GM12878 (cell line): Measurements from ENCODE around the gene MMP7. TPM values are rescaled to one million over a fixed set of nuclear protein-coding genes. Genes with fewer than 3 reads are reported as not detected.

ENCODE experiments used
- ATAC-seq: fragments of 200-7000 bp; cut with Tn5 transposase; 3 replicates; pipeline ENCODE4 v1.9.1; 2020; ENCODE audit warnings: mild to moderate bottlenecking, moderate library complexity
- BruUV-seq: library from RNA; stranded (reverse); fragments of 400-500 nt; replicated peaks from 2 replicates; lab custom pipeline; 2021; lab: Mats Ljungman, UMichigan
- CTCF ChIA-PET: fragments of 300-600 bp; sonication (Branson Sonifier 250); formaldehyde crosslinking; extraction: SDS; loops from one replicate; lab custom pipeline; 2021; ENCODE audit warnings: inconsistent platforms; lab: Yijun Ruan, JAX
- POLR2A ChIA-PET: fragments of 350-600 bp; formaldehyde crosslinking; extraction: SDS; loops from one replicate; lab custom pipeline; 2021; ENCODE audit warnings: inconsistent platforms; lab: Charles Lee
- RAD21 ChIA-PET: fragments of 300-600 bp; sonication (Branson Sonifier 250); formaldehyde crosslinking; loops from one replicate; lab custom pipeline; 2023; ENCODE audit warnings: antibody characterized with exemption; ENCODE audit not compliant: unreplicated experiment; lab: Charles Lee
- SMC1A ChIA-PET: fragments of 300-600 bp; sonication (Branson Sonifier 250); formaldehyde crosslinking; loops from one replicate; lab custom pipeline; 2023; ENCODE audit not compliant: unreplicated experiment, uncharacterized antibody; lab: Charles Lee
- DNase-seq: peaks from one replicate; pipeline ENCODE4 v3.0.0-alpha.2; 2011; ENCODE audit warnings: low read depth, low spot score
- FAIRE-seq: peaks from 3 replicates; lab custom pipeline; 2011; peaks lifted over from hg19 to GRCh38; lab: Jason Lieb, UNC
- H2AFZ ChIP-seq: 2 replicates; pipeline ENCODE4 v1.6.0; 2011; ENCODE audit warnings: low read depth, low read length, control low read depth; ENCODE audit not compliant: control insufficient read depth
- H3K27ac ChIP-seq: 2 replicates; pipeline ENCODE4 v1.5.1; 2011; ENCODE audit warnings: control low read depth; ENCODE audit not compliant: control insufficient read depth, insufficient read depth
- H3K27me3 ChIP-seq, 2 experiments: replicated peaks in 1 of 2; 2 replicates each; pipeline versions ENCODE4 v1.6.0 to v1.6.1; 2011; ENCODE audit warnings: low read length in 1 of 2; ENCODE audit not compliant: control insufficient read depth in 2 of 2, insufficient read depth in 2 of 2
- H3K36me3 ChIP-seq, 2 experiments: 2 replicates each; pipeline ENCODE4 v1.5.1; 2011; ENCODE audit warnings: low read length in 1 of 2; ENCODE audit not compliant: control insufficient read depth in 2 of 2, insufficient read depth in 2 of 2
- H3K4me1 ChIP-seq: 2 replicates; pipeline ENCODE4 v1.6.1; 2011; ENCODE audit warnings: mild to moderate bottlenecking, low read length, moderate library complexity, mixed read lengths; ENCODE audit not compliant: control insufficient read depth, insufficient read depth
- H3K4me2 ChIP-seq: 2 replicates; pipeline ENCODE4 v1.6.0; 2011; ENCODE audit warnings: control low read depth; ENCODE audit not compliant: control insufficient read depth, insufficient read depth
- H3K4me3 ChIP-seq: fragments of 200-600 bp; sonication (generic); 2 replicates; pipeline ENCODE4 v1.5.1; 2016
- H3K79me2 ChIP-seq: 2 replicates; pipeline ENCODE4 v1.6.0; 2011; ENCODE audit warnings: low read length; ENCODE audit not compliant: control insufficient read depth, insufficient read depth
- H3K9ac ChIP-seq: 2 replicates; pipeline ENCODE4 v1.8.0; 2011; ENCODE audit warnings: low read length, control low read depth, mixed read lengths; ENCODE audit not compliant: control insufficient read depth, insufficient read depth
- H3K9me3 ChIP-seq: replicated peaks from 3 replicates; pipeline ENCODE4 v1.5.1; 2011; ENCODE audit warnings: mild to moderate bottlenecking, low read length; ENCODE audit not compliant: control insufficient read depth, insufficient read depth
- H4K20me1 ChIP-seq: 2 replicates; pipeline ENCODE4 v1.6.0; 2011; ENCODE audit not compliant: control insufficient read depth, insufficient read depth
- EZH2 ChIP-seq: IDR thresholded peaks from 2 replicates; pipeline ENCODE4 v1.6.1; 2012; ENCODE audit warnings: low read depth, mild to moderate bottlenecking, control low read depth, inconsistent platforms, low read length, borderline replicate concordance; ENCODE audit not compliant: control insufficient read depth
- FOXM1 ChIP-seq: IDR thresholded peaks from 2 replicates; pipeline ENCODE4 v1.6.1; 2012; ENCODE audit warnings: low read depth, mild to moderate bottlenecking, inconsistent platforms, low read length, moderate library complexity
- NR2F1 ChIP-seq: fragments of 450-650 bp; conservative IDR thresholded peaks from 2 replicates; pipeline ENCODE4 v1.6.1; 2017; ENCODE audit warnings: mild to moderate bottlenecking
- POLR2A ChIP-seq: IDR thresholded peaks from 2 replicates; pipeline ENCODE4 v1.6.1; 2011; ENCODE audit warnings: low read depth, mild to moderate bottlenecking, low read length
- SMAD1 ChIP-seq: fragments of 450-650 bp; IDR thresholded peaks from 2 replicates; pipeline ENCODE4 v1.6.1; 2018; ENCODE audit warnings: mild to moderate bottlenecking, low read depth; ENCODE audit not compliant: partially characterized antibody
- TCF12 ChIP-seq: IDR thresholded peaks from 2 replicates; pipeline ENCODE4 v1.6.1; 2011; ENCODE audit warnings: low read depth, mild to moderate bottlenecking, low read length
- WGBS: methylation state at CpG from one replicate; pipeline ENCODE4 v1.1.6; 2016; ENCODE audit warnings: low lambda C conversion rate; ENCODE audit not compliant: insufficient replicate concordance, insufficient coverage; ENCODE audit errors: missing lambda C conversion rate; 5-methylcytosine and 5-hydroxymethylcytosine counted together
- in situ Hi-C: fragments of 300-500 bp; cut with MboI; formaldehyde crosslinking; loops from 9 replicates; pipeline ENCODE4 v1.14.3; 2018; ENCODE audit warnings: mixed read lengths
- intact Hi-C: fragments of 100-400 bp; cut with micrococcal nuclease; formaldehyde crosslinking; loops from one replicate; pipeline ENCODE4 v1.14.2; 2022; ENCODE audit not compliant: unreplicated experiment
- polyA plus RNA-seq, 11 experiments: library from polyadenylated mRNA; depleted of rRNA in 4 of 11; unstranded in 6 of 11; stranded (reverse) in 5 of 11; fragments of >200 nt; fragmentation: Nextera tagmentation in 4 of 11; fragmentation: Illumina TruSeq in 1 of 11; extraction: Ambion mirVana in 4 of 11; extraction: Trizol in 1 of 11; gene quantifications; 1 replicate in 1 of 11; 2 replicates in 10 of 11; pipeline versions ENCODE4 v1.2.1 to v1.2.3, GENCODE V29; 2011 to 2016; ENCODE audit warnings: inconsistent platforms in 2 of 11, missing spikeins in 2 of 11, low read depth in 1 of 11
- total RNA-seq, 4 experiments: library from RNA; depleted of rRNA in 3 of 4; stranded (reverse); fragments of >200 nt in 3 of 4; fragmentation: Illumina TruSeq in 1 of 4; extraction: Trizol in 1 of 4; gene quantifications; 2 replicates each; pipeline versions ENCODE4 v1.2.1 to v1.2.3, GENCODE V29; 2013 to 2021
- TF ChIP-seq, protein P1 (sequence below): IDR thresholded peaks from 2 replicates; pipeline ENCODE4 v1.6.1; 2011; ENCODE audit warnings: borderline replicate concordance, low read depth, mild to moderate bottlenecking, moderate library complexity, low read length; ENCODE audit not compliant: insufficient read depth, poor library complexity, severe bottlenecking
- TF ChIP-seq, protein P2 (sequence below): fragments of 450-650 bp; IDR thresholded peaks from 2 replicates; pipeline ENCODE4 v1.6.1; 2017; ENCODE audit warnings: mild to moderate bottlenecking, moderate library complexity
- TF ChIP-seq, protein P3 (sequence below): fragments of 450-650 bp; IDR thresholded peaks from 2 replicates; pipeline ENCODE4 v1.6.1; 2016; ENCODE audit warnings: mild to moderate bottlenecking

MMP7 gene
- total and polyA plus RNA-seq, 10 of the 15 experiments (the other 5 are each of a cell fraction or from before 2014, with no cell fraction given): 0.63 to 18.0 (median 1.1) TPM

DNA sequence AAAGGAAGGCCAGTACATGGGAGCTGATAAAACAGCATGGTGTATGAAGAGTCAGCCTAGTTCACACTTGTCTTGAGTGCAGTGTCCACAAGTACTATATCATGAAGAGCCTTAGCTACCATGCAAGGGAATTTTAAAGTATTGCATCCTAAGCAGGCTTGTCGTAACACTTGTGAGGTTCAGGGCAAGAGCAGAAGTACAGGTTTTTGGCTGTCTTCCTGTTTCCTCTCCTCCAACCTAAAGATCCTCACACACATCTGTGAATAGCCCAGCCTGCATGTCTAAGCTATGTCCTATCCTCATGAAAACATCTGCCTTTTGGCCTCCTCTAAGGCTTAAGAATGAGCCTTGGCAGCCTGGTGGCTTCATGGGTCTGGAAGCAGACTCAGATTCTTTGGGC lies 43.3 kb downstream of the MMP7 start:
- ATAC-seq: no peak
- no peak for TF ChIP-seq SMAD1
- ChIA-PET SMC1A (interaction anchor here (0.6 to 4.4 kb wide), 16 partner anchors 8 to 193 kb away, joined by 3 to 17 read pairs (median 4); no protein-coding TSS in a partner anchor), CTCF (interaction anchor here (1.1 to 2.9 kb wide), 8 partner anchors 10 to 199 kb away, joined by 3 to 24 read pairs (median 6); no protein-coding TSS in a partner anchor), POLR2A (interaction anchor here (0.5 to 1.2 kb wide), 3 partner anchors 9 to 665 kb away, joined by 3 to 5 read pairs (median 3); no protein-coding TSS in a partner anchor), RAD21 (interaction anchor here (0.6 to 2.8 kb wide), 6 partner anchors 8 to 126 kb away, joined by 3 to 11 read pairs (median 6); no protein-coding TSS in a partner anchor)
- Histone ChIP-seq H3K4me2 (no peak overlapping the region), H3K36me3 (no peaks in the 10 kb centered on the region), H3K79me2 (no peaks in the 10 kb centered on the region), H3K27ac (no peak overlapping the region), H2AFZ (no peak overlapping the region), H4K20me1 (no peaks in the 10 kb centered on the region), H3K9ac (no peak overlapping the region), H3K9me3 (no peaks in the 10 kb centered on the region), H3K4me3 (no peak overlapping the region), H3K27me3 (0 out of 4 replicates have a peak, but pooled peaks cover 0 to 3% of the 10 kb centered on the region in 2 experiments), H3K4me1 (peaks cover 11% of the 10 kb centered on the region)
- intact Hi-C loops: no loop called here
- FAIRE-seq: no peak
- no peak for DNase-seq
- no TSS peak for BruUV-seq
- in situ Hi-C loops: loop anchor here (25.0 kb wide), 1 partner anchor 100 kb away; no protein-coding TSS in a partner anchor
- 93% methylated on average over 1 of the region's 1 CpG for WGBS

DNA sequence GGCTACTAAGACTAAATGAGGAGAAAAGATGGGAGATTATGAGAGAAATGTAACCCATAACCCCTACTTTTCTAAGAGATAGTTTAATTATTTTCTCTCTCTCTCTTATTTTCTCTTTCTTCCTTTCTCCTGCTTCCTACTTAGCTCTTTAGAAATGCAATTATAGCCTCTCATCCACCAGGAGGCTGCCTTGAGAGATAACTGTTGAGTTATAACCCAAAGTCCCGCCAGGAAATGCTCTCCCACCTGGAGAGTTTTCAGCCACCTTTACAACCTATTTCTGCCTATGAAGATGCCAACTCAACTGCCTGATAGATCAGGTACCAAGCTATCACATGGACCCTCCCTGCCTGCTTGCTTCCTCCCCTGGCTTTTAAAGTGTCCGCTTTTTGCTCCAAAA lies 44.0 kb downstream of the MMP7 start:
- 0 out of 4 replicates have a peak, but pooled peaks cover 0 to 3% of the 10 kb centered on the region in 2 experiments for H3K27me3 ChIP-seq
- CTCF ChIA-PET: interaction anchor here (0.8 to 2.9 kb wide), 5 partner anchors 96 to 203 kb away, joined by 5 to 24 read pairs (median 9); no protein-coding TSS in a partner anchor
- no peaks in the 10 kb centered on the region for H3K9me3 ChIP-seq
- H3K9ac ChIP-seq: no peak overlapping the region
- H3K4me2 ChIP-seq: no peak overlapping the region
- DNase-seq (no peak), ATAC-seq (no peak), FAIRE-seq (no peak)
- POLR2A ChIA-PET: interaction anchor here (1.2 kb wide), 1 partner anchor 9 kb away, joined by 5 read pairs; no protein-coding TSS in a partner anchor
- no peaks in the 10 kb centered on the region for H3K79me2 ChIP-seq
- intact Hi-C loops (no loop called here), in situ Hi-C loops (loop anchor here (25.0 kb wide), 1 partner anchor 99 kb away; no protein-coding TSS in a partner anchor)
- no peak overlapping the region for H2AFZ ChIP-seq
- WGBS: 87% methylated on average over 2 of the region's 2 CpGs
- SMC1A ChIA-PET: interaction anchor here (0.9 to 4.4 kb wide), 14 partner anchors 10 to 180 kb away, joined by 3 to 17 read pairs (median 4); no protein-coding TSS in a partner anchor
- peaks cover 9% of the 10 kb centered on the region for H3K4me1 ChIP-seq
- BruUV-seq: no TSS peak
- RAD21 ChIA-PET: interaction anchor here (0.6 to 2.8 kb wide), 3 partner anchors 11 to 126 kb away, joined by 3 to 11 read pairs (median 3); no protein-coding TSS in a partner anchor
- no peak overlapping the region for H3K27ac ChIP-seq
- no peak overlapping the region for H3K4me3 ChIP-seq
- no peaks in the 10 kb centered on the region for H4K20me1 ChIP-seq
- no peaks in the 10 kb centered on the region for H3K36me3 ChIP-seq
- TF ChIP-seq TCF12: no peak
- no peak for TF ChIP-seq FOXM1
- TF ChIP-seq, protein P1, sequence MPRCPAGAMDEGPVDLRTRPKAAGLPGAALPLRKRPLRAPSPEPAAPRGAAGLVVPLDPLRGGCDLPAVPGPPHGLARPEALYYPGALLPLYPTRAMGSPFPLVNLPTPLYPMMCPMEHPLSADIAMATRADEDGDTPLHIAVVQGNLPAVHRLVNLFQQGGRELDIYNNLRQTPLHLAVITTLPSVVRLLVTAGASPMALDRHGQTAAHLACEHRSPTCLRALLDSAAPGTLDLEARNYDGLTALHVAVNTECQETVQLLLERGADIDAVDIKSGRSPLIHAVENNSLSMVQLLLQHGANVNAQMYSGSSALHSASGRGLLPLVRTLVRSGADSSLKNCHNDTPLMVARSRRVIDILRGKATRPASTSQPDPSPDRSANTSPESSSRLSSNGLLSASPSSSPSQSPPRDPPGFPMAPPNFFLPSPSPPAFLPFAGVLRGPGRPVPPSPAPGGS: no peak
- TF ChIP-seq, protein P2, sequence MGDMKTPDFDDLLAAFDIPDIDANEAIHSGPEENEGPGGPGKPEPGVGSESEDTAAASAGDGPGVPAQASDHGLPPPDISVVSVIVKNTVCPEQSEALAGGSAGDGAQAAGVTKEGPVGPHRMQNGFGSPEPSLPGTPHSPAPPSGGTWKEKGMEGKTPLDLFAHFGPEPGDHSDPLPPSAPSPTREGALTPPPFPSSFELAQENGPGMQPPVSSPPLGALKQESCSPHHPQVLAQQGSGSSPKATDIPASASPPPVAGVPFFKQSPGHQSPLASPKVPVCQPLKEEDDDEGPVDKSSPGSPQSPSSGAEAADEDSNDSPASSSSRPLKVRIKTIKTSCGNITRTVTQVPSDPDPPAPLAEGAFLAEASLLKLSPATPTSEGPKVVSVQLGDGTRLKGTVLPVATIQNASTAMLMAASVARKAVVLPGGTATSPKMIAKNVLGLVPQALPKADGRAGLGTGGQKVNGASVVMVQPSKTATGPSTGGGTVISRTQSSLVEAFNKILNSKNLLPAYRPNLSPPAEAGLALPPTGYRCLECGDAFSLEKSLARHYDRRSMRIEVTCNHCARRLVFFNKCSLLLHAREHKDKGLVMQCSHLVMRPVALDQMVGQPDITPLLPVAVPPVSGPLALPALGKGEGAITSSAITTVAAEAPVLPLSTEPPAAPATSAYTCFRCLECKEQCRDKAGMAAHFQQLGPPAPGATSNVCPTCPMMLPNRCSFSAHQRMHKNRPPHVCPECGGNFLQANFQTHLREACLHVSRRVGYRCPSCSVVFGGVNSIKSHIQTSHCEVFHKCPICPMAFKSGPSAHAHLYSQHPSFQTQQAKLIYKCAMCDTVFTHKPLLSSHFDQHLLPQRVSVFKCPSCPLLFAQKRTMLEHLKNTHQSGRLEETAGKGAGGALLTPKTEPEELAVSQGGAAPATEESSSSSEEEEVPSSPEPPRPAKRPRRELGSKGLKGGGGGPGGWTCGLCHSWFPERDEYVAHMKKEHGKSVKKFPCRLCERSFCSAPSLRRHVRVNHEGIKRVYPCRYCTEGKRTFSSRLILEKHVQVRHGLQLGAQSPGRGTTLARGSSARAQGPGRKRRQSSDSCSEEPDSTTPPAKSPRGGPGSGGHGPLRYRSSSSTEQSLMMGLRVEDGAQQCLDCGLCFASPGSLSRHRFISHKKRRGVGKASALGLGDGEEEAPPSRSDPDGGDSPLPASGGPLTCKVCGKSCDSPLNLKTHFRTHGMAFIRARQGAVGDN: no peak
- TF ChIP-seq EZH2: no peak
- TF ChIP-seq NR2F1: no peak
- no peak for TF ChIP-seq POLR2A
- TF ChIP-seq, protein P3, sequence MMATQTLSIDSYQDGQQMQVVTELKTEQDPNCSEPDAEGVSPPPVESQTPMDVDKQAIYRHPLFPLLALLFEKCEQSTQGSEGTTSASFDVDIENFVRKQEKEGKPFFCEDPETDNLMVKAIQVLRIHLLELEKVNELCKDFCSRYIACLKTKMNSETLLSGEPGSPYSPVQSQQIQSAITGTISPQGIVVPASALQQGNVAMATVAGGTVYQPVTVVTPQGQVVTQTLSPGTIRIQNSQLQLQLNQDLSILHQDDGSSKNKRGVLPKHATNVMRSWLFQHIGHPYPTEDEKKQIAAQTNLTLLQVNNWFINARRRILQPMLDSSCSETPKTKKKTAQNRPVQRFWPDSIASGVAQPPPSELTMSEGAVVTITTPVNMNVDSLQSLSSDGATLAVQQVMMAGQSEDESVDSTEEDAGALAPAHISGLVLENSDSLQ: no peak
